H1 (cell line): Measurements from ENCODE around the gene SLC51B. TPM values are rescaled to one million over a fixed set of nuclear protein-coding genes. Genes with fewer than 3 reads are reported as not detected.

Source experiments
- CHD1 ChIP-seq: IDR thresholded peaks from 2 replicates; pipeline ENCODE4 v1.6.1; 2012; ENCODE audit warnings: low read depth, low read length, improper control_type of control experiment
- CHD2 ChIP-seq: IDR thresholded peaks from 2 replicates; pipeline ENCODE4 v1.6.1; 2012; ENCODE audit warnings: low read length, improper control_type of control experiment
- CTBP2 ChIP-seq: IDR thresholded peaks from 2 replicates; pipeline ENCODE4 v1.7.0; 2011; ENCODE audit warnings: borderline replicate concordance, mild to moderate bottlenecking, moderate library complexity, mixed read lengths, low read length; ENCODE audit not compliant: insufficient read depth, insufficient read length
- FOSL1 ChIP-seq: IDR thresholded peaks from 2 replicates; pipeline ENCODE4 v1.6.1; 2011; ENCODE audit warnings: mild to moderate bottlenecking, low read depth, low read length, moderate library complexity; ENCODE audit not compliant: insufficient read depth
- HDAC2 ChIP-seq, 2 experiments: fragments of 300-600 bp in 1 of 2; sonication (generic) in 1 of 2; IDR thresholded peaks; 2 replicates each; pipeline ENCODE4 v1.6.1; 2011 to 2012; ENCODE audit warnings: low read depth in 2 of 2, low read length in 2 of 2, mild to moderate bottlenecking in 2 of 2, moderate library complexity in 2 of 2, borderline replicate concordance in 1 of 2, inconsistent platforms in 1 of 2
- KDM5A ChIP-seq: fragments of 200-600 bp; IDR thresholded peaks from 2 replicates; pipeline ENCODE4 v1.7.1; 2012; ENCODE audit warnings: mild to moderate bottlenecking, low read length, inconsistent platforms, mixed read lengths
- NRF1 ChIP-seq: IDR thresholded peaks from 2 replicates; pipeline ENCODE4 v1.6.1; 2011; ENCODE audit warnings: mild to moderate bottlenecking, low read depth, low read length, improper control_type of control experiment
- POLR2AphosphoS5 ChIP-seq: IDR thresholded peaks from 2 replicates; pipeline ENCODE4 v1.6.1; 2011; ENCODE audit warnings: low read depth, low read length
- RBBP5 ChIP-seq: IDR thresholded peaks from 2 replicates; pipeline ENCODE4 v1.7.1; 2012; ENCODE audit warnings: low read depth, mild to moderate bottlenecking, inconsistent platforms, low read length, moderate library complexity, borderline replicate concordance
- SP1 ChIP-seq: IDR thresholded peaks from 2 replicates; pipeline ENCODE4 v1.6.1; 2011; ENCODE audit warnings: low read depth, low read length
- TAF1 ChIP-seq: IDR thresholded peaks from 2 replicates; pipeline ENCODE4 v1.6.1; 2011; ENCODE audit warnings: mild to moderate bottlenecking, low read depth, low read length
- polyA plus RNA-seq, 7 experiments: library from polyadenylated mRNA; depleted of rRNA in 3 of 7; stranded (reverse) in 5 of 7; unstranded in 2 of 7; fragments of >200 nt in 5 of 7; fragments of 200-250 nt in 2 of 7; gene quantifications; 1 replicate in 5 of 7; 2 replicates in 1 of 7; 4 replicates in 1 of 7; pipeline versions ENCODE4 v1.2.1 to v1.2.3, GENCODE V29; 2011 to 2013; ENCODE audit warnings: missing spikeins in 2 of 7, mixed read lengths in 2 of 7
- total RNA-seq: library from RNA; stranded (reverse); fragmentation: NEBNext Ultra II Directional; extraction: Animal tissue kit (Norgen Biotek cat#: 25700); gene quantifications from 2 replicates; pipeline ENCODE4 v1.2.1, GENCODE V29; 2021
- TF ChIP-seq, protein P1 (sequence below): IDR thresholded peaks from 2 replicates; pipeline ENCODE4 v1.6.1; 2011; ENCODE audit warnings: low read depth, mild to moderate bottlenecking, low read length; ENCODE audit not compliant: insufficient read depth
- TF ChIP-seq, protein P2 (sequence below): IDR thresholded peaks from 2 replicates; pipeline ENCODE4 v1.6.1; 2012; ENCODE audit warnings: inconsistent platforms

Gene SLC51B
- total and polyA plus RNA-seq, 2 of the 8 experiments (the other 6 are each of a cell fraction or from before 2014, with no cell fraction given) = not detected

DNA sequence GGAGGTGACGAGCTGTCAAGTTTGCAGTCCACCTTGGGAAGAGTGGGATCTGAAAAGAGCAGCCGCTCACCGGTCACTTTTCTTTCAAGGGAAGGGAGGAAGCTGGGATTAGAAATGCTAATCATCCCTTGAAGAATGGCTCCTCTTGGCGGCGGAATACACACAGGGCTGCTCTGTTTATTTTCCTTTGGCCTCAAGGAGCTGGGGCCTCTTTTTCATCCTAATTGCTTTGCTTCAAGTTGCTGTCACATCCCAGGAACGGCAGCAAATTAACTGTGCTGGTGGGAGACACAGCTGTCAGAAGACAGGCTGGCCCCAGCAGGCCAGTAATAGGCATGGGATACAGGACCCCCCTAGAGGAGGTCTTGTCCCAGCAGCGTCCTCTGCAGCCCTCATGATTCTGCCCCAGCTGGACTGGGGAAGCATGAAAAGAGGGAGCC lies 38.1 kb downstream of the SLC51B start (continued):
- TF ChIP-seq SP1 = no peak
- TF ChIP-seq CTBP2 = peak; percentile 43
- TF ChIP-seq CHD2 = no peak
- TF ChIP-seq, protein P1, sequence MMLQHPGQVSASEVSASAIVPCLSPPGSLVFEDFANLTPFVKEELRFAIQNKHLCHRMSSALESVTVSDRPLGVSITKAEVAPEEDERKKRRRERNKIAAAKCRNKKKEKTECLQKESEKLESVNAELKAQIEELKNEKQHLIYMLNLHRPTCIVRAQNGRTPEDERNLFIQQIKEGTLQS = no peak
- no peak for TF ChIP-seq KDM5A
- TF ChIP-seq, protein P2, sequence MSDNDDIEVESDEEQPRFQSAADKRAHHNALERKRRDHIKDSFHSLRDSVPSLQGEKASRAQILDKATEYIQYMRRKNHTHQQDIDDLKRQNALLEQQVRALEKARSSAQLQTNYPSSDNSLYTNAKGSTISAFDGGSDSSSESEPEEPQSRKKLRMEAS = peak; percentile 33; the same call in 1 of the 2 replicates
- no peak for TF ChIP-seq CHD1
- TF ChIP-seq HDAC2 (IDR thresholded peaks at IDR 0.05; ENCODE audit: borderline replicate concordance in 1 of 2, low read depth in 2 of 2, low read length in 2 of 2) = 0 out of 4 replicates have a peak, but pooled peaks of 1 of the 2 experiments have one; percentile 55
- no peak for TF ChIP-seq TAF1
- no peak for TF ChIP-seq POLR2AphosphoS5
- no peak for TF ChIP-seq RBBP5
- no peak for TF ChIP-seq FOSL1
- TF ChIP-seq NRF1 = no peak
